Effector CD4-positive, alpha-beta T cell (primary cell): ENCODE data around the gene ESRRB.

Experiments
- DNase-seq: peaks from one replicate; pipeline ENCODE4 v3.0.0-alpha.2; 2020

Gene ESRRB

DNA sequence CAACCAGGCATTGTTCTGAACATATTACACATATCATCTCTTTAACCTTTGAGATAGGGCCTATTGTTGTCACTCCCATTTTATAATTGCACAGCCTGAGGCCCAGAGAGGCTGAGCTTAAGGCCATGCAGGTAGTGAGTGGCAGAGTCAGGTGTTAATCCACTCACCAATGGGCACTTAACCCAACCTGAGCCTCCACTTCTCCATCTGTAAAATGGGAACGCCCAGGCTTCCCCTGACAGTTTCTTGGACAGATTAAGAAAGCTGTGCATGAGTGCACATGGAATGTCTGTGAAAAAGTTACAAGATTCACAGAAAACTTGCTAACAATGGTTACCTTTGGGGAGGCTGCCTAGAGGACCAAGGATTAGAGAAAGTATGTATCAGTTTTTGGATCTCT, 32.9 kb downstream of the ESRRB start:
- no peak for DNase-seq

DNA sequence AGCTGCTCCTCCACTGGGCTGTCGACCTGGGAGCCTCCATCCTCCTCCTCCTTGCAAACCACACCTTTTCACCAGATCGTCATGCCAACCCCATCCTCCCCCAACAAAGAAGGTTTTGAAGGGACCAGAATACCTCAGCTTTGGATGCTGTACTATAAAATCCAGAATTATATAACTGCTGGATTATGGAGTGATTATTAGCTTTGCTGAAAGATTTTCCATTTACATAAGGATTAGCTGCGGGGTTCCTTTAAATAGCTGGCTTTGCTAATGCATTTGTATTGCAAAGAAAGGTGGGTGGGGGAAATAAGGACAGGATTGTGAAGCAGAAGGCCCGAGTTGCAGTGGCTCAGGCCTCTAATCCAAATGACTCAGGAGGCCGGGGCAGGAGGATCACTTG, 36.6 kb downstream of the ESRRB start:
- DNase-seq, result no peak

DNA sequence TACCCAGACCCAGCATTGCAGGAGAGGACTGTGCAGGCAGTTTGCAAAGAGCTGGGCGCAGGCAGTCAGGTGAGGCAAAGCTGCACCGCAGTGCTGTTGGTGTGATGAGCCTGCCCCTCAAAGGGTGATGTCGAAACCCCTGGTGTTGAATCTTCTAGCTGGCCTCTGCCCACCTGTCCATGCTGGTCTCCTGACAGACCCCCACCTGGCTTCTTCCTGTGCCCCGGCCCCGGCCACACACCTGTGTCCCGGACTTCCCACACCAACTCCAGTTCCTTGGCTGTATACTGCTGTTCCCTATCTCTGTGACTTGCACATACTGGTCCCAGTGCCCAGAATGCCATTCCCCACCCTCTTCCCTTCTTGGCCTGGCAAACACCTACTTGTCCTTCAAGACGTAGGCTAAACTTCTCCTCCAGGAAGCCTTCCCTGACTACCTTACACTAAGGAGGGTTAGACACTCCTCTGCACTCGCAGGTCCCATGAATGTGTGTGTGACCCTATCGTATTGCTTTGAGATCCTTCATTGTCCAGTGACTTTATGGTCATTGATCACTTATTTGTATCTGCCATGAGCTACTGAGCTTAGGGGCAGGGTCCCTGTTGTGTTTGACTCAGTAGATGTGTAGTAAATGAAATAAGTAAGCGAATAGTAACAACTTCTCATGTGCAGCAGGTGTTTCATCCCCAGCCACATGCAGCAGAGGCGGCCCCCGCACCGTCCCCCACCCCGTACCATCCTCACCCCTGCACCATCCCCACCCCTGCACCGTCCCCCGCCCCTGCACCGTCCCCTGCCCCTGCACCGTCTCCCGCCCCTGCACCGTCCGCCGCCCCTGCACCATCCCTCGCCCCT, 37.4 kb downstream of the ESRRB start:
- DNase-seq, result no peak

DNA sequence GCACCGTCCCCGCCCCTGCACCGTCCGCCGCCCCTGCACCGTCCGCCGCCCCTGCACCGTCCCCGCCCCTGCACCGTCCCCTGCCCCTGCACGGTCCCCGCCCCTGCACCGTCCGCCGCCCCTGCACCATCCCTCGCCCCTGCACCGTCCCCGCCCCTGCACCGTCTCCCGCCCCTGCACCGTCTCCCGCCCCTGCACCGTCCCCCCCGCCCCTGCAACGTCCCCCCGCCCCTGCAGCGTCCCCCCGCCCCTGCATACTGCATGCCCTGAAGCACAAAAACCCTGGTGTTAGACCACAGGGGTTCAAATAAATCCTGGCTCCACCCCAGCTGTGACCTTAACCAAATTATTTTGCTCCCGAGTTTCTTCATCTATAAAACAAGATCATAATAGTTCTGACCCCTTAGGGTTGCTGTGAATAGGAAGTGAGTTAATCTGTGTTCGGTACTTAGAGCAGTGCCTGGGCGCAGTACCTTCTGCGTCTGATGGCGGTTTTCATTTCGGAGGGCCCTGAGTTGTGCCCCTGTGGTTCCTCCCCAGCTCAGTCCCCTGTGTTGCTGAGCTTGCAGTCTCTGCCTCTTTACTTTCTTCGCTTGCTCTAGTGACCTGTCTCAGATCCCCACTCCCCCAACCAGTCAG, 38.1 kb downstream of the ESRRB start:
- no peak for DNase-seq

DNA sequence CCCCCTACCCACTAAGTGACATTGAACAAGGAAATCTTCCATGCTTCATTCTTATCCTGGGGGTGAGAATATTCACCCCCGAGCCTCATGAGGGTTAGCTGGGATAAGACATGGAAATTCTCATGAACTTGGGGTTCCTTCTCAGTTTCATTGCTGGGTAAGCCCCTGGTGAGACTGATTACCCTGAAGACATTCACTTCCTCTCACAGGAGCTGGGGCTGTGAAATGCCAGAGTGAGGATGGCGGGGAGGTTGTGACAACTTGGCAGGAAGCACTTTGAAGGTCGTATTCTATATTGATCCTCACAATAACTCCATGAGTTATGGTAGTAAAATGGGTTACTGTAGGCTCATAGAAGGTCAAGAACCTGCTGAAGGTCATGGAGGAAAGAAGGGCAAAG, 43.5 kb downstream of the ESRRB start:
- no peak for DNase-seq

DNA sequence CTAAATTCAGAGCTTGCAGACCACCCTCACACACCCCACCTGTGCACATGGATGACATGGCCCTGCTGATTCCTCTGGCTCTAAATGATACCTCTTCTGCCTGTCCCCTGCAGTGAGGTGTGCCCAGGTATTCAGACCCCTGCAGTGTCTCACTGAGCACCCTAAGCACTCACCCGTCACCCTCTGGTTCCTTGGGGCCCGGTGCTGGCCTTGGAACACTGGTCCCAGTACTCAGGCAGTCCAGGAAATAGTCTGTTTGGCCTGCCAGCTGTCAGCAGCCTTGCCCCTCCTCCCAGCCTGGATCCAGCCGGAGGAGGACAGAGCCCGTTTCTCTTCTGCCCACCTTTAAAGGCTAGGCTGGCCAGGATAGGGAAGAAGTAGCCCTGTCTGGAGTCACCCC, 44.9 kb downstream of the ESRRB start:
- no peak for DNase-seq

DNA sequence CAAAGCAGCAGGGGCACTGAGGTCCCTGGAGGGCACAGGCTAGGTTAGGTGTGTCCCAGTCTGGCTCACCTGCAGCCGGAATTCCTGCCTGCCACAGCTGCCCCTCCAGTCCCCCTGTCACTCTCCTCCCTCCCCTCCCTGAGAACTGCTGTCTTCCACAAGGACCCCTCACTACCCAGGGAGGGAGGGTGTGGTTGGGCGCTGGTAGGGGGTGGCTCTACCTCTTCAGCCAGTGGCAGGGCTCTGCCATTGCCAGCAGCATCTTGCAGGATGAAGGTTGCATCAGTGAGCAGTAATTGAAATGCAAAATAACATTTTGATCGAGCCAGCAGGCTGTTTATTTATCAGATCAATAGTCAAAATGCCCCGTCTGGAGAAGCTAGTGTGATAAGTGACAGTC, 45.7 kb downstream of the ESRRB start:
- DNase-seq, result no peak

DNA sequence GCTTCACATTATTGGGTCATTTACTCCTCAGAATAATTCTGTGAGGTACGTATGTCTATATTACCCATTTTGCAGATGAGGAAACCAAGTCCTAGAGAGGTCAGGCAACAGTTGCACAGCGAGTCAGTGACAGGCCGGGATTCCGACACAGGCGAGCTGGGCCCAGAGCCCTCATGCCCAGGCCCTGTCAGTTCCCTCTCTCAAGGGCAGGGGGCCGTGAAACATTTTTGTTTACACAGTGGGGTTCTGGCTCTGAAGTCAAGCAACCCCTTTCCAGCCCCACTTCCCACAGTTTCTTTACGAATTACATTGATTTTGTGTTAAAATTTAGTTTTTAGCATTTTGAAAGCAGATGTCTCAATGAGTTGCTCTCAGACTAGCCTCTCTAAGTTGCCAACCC, 46.7 kb downstream of the ESRRB start:
- DNase-seq, result no peak

DNA sequence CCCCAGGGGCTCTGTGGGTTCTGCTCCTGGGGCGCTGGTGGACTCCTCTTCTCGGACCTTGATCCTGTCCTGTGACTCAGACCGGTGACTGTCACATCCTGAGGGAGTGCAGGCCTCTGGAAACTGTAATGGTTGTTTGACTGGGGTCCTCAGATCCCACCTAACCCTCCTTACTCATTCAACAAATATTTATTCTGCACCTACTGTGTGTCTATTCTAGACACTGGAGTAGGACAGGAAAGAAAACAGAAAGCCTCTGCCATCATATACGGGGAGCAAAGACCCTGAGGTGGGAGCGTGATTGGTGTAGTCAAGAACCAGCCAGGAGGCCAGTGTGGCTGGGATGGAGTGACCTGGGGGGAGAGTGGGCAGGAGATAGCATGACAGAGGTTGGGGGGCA, 47.6 kb downstream of the ESRRB start:
- no peak for DNase-seq

DNA sequence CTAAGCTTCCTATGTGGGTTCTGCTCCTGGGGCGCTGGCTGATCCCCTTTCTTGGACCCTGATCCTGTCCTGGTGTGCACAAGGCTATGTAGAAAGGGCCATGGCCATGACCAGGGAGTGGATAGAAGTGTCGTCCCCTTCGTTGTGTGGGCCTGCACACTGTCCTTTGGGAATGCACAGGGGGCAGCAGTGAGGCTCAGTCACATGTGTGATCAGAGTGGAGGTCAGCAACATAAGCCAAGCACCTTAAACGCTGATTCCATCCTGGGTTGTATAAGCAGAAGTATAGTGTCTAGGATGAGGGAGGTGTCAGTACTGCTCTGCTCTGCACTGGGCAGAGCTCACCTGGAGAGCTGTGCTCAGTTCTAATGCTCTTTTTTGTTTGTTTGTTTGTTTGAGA, 48.4 kb downstream of the ESRRB start:
- no peak for DNase-seq

DNA sequence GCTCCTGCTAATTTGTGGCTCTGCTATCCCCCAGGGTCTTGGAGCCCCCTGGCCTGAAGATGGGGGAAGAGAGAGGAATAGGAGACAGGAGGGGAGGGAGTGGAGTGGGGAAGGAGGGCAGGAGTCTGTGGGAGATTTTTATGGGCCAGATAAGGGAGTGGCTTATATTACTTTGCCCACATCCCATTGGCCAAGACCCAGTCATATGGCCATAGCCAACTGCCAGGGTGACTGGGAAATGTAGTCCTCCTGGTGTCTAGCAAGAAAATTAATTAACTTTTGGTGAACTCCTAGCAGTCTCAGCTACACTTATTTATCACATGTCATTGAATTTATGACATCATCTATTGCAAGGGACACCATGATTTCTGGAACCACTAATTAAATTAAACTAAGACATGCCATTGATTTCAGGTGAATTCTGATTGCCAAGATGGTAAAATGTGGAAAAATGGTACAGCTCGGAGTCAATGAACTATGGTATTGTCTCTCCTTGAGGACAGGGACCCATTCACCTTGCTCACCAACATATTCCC, 50.3 kb downstream of the ESRRB start:
- DNase-seq, result no peak

DNA sequence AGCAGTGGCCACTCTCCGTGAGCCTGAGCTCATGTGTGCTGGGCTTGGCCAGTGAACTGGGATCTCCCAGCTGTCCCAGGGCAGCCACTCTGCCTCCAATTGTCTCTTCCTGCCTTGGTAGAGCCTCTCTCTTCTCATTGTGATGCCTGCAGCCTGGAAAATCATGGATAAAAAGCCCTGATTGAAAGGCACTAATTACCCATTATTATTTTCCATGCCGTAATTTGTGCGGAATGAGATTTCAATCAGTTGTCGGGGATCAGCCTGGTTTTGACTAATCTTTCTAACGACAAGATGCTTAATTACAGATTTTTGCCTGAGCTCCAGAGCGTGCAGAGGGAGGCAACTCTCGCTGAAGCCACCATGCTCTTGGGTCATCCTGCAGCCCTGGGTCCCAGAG, 52.7 kb downstream of the ESRRB start:
- DNase-seq, result no peak

DNA sequence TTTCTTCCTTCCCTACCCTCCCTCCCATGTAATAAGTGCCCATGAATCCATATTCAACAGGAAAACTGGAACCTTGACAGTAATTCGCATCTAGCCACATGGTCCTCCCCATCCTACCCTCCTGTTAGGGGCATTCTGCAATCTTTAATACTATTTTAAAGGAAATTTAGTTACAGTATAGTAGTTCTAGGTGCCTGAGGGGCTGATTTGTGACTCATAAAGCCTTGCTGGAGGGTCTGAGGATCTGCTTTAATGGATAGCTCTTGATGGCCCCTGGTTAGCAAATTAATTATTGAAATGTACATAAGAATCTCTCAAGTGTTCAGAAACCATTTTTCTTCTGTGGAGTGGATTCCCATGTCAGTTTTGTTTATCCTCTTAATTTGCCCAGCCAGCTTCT, 54.1 kb downstream of the ESRRB start:
- no peak for DNase-seq

DNA sequence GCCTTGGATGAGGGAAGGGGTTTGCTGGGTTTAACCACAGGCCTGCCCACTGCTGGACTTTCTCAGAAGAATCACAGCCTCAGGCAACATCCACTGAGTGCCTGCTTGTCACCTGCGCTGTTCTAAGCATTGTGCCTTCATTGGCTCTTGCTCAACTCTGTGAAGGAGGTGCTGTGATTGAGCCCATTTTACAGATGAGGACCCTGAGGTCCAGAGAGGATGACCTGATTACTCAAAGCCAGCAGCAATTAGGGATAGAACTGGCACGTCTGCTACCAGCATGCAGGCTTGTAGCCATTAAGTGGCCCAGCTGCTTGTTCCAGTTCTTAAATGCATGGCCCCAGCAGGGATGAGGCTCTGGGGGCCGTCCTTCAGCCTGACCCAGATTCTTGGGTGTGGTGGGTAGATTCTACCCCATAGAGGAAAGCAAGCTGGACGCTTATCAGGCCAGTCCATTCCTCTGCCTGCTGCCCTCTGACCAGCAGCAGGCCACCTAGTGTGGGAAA, 54.6 kb downstream of the ESRRB start:
- DNase-seq, result no peak

DNA sequence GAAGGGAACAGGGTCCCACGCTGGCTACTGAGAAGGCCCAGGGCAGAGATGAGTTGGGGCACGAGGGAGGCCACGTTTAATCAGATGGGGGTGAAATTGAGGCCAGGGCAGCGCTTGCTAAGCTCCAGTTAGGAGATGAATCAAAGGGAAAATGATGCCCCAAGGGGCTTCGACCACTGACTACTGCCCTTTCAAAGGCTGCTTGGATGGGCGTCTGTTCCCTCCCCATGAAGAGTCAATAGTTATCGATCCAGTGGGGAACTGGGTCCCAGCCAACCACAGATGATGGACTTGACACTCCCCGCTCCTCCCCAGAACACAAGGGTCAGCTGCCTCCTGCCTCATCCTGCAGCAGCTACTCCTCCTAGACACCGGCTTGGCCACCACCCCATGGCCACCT, 55.6 kb downstream of the ESRRB start:
- DNase-seq, result no peak

DNA sequence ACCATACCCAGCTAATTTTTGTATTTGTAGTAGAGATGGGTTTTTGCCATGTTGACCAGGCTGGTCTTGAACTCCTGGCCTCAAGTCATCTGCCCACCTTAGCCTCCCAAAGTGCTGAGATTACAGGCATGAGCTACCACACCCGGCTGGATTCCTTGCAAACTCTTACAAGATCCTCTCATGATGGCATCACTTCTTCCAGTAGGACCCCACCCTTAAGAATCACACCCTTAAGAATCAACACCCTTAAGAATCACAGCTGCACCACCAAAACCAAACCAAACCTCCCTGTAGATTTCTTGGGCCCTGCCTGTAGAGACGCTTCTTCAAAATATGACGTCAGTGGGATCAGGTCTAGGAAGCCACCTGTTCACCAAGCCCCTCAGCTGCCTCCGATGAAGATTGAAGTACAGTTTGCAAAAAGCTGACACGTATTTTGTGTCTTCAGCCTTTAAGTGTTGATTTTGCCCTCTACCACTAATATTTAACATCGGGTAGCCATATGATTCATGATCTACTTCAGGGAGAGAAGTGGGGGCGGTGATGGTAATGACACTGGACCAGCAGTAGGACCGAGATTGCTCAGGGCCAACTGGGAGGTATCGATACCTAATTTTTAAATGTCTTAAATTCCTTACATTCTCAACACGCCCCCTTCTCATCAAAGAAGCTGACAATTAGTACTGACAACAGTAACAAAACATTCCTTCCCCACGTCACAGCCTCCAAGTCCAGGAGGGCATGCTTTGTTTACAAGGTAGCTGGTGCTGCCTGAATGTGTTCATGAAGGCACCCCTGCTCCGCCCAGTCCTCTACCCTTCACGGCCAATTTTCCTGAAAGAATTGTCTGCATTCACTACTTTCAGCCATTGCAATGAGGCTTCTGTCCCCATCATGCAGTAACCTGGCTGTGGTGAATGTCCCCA, 57.2 kb downstream of the ESRRB start:
- no peak for DNase-seq

DNA sequence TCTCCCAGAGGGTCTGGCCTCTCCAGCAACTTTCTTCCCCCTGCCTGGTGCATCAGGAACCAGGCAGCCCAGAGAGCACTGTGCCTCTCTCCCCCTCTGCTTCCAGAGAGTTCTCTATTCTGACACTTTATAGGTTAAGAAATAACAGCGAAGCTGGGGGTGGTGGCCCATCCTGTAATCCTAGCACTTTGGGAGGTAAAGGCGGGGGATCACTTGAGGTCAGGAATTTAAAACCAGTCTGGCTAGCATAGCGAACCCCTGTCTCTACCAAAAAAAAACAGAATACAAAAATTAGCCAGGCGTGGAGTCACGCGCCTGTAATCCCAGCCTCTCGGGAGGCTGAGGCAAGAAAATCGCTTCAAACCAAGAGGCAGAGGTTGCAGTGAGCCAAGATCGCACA, 58.3 kb downstream of the ESRRB start:
- DNase-seq, result no peak

DNA sequence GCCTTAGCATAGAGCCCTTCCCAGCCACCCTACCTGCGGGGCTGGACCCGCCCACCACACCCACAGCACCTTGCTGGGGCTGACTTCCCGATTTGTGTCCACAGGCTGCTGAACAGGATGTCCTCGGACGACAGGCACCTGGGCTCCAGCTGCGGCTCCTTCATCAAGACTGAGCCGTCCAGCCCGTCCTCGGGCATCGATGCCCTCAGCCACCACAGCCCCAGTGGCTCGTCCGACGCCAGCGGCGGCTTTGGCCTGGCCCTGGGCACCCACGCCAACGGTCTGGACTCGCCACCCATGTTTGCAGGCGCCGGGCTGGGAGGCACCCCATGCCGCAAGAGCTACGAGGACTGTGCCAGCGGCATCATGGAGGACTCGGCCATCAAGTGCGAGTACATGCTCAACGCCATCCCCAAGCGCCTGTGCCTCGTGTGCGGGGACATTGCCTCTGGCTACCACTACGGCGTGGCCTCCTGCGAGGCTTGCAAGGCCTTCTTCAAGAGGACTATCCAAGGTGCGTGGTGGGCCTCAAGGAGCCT, 63.4 kb downstream of the ESRRB start:
- DNase-seq, result no peak

DNA sequence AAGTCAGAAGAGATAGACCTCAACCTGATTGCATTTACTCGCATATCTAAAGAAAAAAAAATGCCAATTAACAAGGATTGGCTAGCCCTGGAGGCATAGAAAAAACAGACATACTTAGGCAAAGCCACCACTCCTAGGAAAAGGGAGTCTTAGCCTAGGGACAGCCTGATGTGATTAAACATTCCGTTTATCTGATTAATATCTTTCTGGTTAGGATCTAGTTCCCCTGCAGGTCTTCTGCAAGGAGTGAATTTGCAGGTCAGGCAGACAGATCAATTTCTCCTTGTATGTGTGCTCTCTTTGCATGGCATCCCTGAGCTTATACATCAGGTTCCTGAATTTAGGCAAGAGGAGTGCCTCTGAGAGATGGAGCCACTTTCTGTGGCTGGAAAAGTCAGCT, 70.5 kb downstream of the ESRRB start:
- no peak for DNase-seq

DNA sequence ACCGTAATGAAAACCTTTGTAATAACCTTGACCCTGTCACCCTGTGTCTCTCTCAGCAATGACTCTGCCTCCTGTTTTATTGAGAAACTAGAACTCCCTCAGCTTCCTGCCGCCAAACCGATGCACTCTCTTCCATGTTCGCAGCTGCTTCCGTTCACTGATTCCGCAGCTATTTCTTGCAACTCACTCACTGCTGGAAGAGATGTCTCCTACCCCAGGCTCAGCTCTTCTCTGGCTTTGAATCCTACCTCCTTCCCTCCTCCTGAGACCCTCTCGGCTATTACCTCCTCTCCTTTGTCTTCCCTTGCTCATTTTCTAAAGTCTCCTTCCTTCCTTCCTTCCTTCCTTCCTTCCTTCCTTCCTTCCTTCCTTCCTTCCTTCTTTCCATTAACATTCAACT, 71.0 kb downstream of the ESRRB start:
- DNase-seq, result no peak

DNA sequence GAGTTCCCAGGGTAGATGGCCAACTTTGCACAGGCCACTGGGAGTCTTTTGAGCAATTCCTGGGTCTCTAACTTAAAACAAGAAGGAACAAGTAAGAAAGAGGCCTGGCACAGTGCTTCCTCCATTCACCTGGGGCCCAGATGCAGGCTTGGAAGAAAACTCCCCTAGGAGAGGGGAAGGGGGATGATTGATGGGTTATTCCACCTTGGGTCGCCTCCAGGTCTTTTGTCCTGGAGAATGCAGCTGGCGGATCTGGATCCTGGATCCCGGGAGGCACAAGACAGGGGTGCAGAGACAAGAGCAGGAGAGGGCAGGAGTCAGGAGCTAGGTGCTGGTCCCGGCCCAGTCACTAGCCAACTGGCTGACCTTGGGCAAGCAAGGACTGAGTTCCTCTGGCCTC, 74.5 kb downstream of the ESRRB start:
- no peak for DNase-seq

DNA sequence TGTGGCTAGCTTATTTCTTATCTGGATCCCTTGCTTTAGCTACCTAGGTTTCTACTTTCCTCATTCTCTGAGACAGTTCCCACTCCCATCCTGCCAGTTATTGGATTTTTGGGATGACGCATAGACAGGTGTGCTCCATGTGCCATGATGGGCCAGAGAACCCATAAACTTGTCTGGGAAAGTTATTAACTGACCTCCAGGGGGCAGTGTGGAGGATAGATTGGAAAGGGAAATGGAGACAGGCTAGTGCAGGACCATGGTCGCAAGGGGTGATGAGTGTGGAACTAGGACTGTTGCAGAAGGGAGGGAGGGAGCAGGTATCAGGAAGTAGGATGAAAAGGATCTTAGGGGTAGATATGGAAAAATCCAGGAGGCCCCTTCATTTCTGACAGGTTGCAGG, 80.3 kb downstream of the ESRRB start:
- DNase-seq, result no peak
